Measurements from ENCODE around the gene CDKN2A. TPM values are rescaled to one million over a fixed set of nuclear protein-coding genes. Genes with fewer than 3 reads are reported as not detected.

The CDKN2A gene
- total RNA-seq, 1 experiment from 2014 or later, result 0.57 TPM

- TF ChIP-seq CBFB (CRISPR knock-in tag; IDR thresholded peaks at IDR 0.05; ENCODE audit: low read depth), result no peak
- TF ChIP-seq ZNF138 (CRISPR knock-in tag; conservative IDR thresholded peaks at IDR 0.05), result no peak
- TF ChIP-seq, protein P1, sequence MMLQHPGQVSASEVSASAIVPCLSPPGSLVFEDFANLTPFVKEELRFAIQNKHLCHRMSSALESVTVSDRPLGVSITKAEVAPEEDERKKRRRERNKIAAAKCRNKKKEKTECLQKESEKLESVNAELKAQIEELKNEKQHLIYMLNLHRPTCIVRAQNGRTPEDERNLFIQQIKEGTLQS (CRISPR knock-in tag; conservative IDR thresholded peaks at IDR 0.05), result no peak
- TF ChIP-seq MYBL2 (CRISPR knock-in tag; IDR thresholded peaks at IDR 0.05), result peak; percentile 52; the same call in 1 of the 2 replicates
- no peak for TF ChIP-seq ZNF512 (CRISPR knock-in tag; IDR thresholded peaks at IDR 0.05; ENCODE audit: borderline replicate concordance)
- no peak for TF ChIP-seq CREM (CRISPR knock-in tag; IDR thresholded peaks at IDR 0.05)
- TF ChIP-seq, protein P2, sequence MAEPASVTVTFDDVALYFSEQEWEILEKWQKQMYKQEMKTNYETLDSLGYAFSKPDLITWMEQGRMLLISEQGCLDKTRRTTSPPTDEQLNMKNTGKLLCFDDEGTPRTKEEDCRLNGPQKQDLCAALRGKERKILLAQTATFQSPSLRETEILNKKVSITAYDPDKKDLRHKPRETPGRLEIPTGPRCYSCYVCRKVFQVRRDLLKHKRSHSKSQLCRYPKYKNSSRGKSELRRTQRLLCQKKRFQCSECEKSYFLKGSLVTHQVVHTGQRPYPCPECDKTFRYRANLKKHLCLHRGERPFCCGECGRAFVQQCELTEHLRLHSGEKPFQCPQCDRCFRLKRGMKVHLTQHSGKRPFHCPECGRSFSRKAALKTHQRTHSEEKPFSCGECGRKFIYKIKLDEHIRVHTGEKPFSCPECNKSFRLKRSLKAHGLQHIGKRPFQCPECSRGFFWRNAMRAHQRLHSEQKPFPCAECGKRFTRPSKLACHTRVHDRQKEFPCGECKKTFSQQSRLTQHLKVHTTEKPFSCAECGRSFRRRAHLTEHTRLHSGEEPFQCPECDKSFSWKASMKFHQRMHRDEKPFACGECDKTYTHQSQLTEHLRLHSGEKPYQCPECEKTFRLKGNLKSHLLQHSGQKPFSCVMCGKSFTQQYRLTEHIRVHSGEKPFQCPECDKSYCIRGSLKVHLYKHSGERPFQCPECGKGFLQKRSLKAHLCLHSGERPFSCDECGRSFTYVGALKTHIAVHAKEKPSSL (CRISPR knock-in tag; conservative IDR thresholded peaks at IDR 0.05), result no peak
- TF ChIP-seq HMGA2 (CRISPR knock-in tag; IDR thresholded peaks at IDR 0.05), result no peak
- no peak for TF ChIP-seq NR3C1 (CRISPR knock-in tag; conservative IDR thresholded peaks at IDR 0.05; ENCODE audit: low read depth)
Observed at GRCh38 chr9:21974722-21975409, 19.3 kb downstream of the CDKN2A start (continued).

DNA sequence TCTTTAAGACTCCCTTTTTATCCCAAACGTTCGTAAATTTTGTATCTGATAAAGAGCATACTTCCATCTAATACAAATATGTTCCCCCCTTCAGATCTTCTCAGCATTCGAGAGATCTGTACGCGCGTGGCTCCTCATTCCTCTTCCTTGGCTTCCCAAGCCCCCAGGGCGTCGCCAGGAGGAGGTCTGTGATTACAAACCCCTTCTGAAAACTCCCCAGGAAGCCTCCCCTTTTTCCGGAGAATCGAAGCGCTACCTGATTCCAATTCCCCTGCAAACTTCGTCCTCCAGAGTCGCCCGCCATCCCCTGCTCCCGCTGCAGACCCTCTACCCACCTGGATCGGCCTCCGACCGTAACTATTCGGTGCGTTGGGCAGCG lies 19.9 kb downstream of the CDKN2A start:
- peaks cover 30% of the 10 kb centered on the region for H3K4me1 Mint-ChIP-seq
- POLR2A ChIA-PET, result no interaction called here
- no peaks in the 10 kb centered on the region for H3K9me3 Mint-ChIP-seq
- ATAC-seq (no peak), DNase-seq (ENCODE audit: low spot score) (no peak)
- H3K27ac Mint-ChIP-seq, result peak overlapping the region; percentile 4; the same call in 1 of the 2 replicates
- no peaks in the 10 kb centered on the region for H3K36me3 Mint-ChIP-seq
- CTCF ChIA-PET, result interaction anchor here (1.0 kb wide), 1 partner anchor 34 kb away, joined by 3 read pairs; the partner anchor contains the start of gene CDKN2B
- peak overlapping the region; percentile 63 for H3K4me3 Mint-ChIP-seq
- H3K27me3 Mint-ChIP-seq (ENCODE audit: low read depth), result peaks cover 100% of the 10 kb centered on the region
- TF ChIP-seq, protein P3, sequence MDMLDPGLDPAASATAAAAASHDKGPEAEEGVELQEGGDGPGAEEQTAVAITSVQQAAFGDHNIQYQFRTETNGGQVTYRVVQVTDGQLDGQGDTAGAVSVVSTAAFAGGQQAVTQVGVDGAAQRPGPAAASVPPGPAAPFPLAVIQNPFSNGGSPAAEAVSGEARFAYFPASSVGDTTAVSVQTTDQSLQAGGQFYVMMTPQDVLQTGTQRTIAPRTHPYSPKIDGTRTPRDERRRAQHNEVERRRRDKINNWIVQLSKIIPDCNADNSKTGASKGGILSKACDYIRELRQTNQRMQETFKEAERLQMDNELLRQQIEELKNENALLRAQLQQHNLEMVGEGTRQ (CRISPR knock-in tag; IDR thresholded peaks at IDR 0.05), result no peak
- TF ChIP-seq ZNF532 (CRISPR knock-in tag; IDR thresholded peaks at IDR 0.05; ENCODE audit: borderline replicate concordance) (no peak), JAZF1 (CRISPR knock-in tag; IDR thresholded peaks at IDR 0.05) (no peak), ATF6 (CRISPR knock-in tag; IDR thresholded peaks at IDR 0.05) (no peak), CDX4 (CRISPR knock-in tag; IDR thresholded peaks at IDR 0.05; ENCODE audit: borderline replicate concordance) (no peak), EMX1 (CRISPR knock-in tag; IDR thresholded peaks at IDR 0.05) (no peak), CREB1 (CRISPR knock-in tag; IDR thresholded peaks at IDR 0.05) (no peak), NFATC4 (CRISPR knock-in tag; IDR thresholded peaks at IDR 0.05) (no peak), GRHL2 (CRISPR knock-in tag; IDR thresholded peaks at IDR 0.05; ENCODE audit: insufficient replicate concordance, severe bottlenecking) (no peak), ZNF396 (CRISPR knock-in tag; IDR thresholded peaks at IDR 0.05; ENCODE audit: borderline replicate concordance) (no peak), HMGA2 (CRISPR knock-in tag; IDR thresholded peaks at IDR 0.05) (no peak), SMAD3 (CRISPR knock-in tag; IDR thresholded peaks at IDR 0.05; ENCODE audit: borderline replicate concordance) (no peak), CTCF (IDR thresholded peaks at IDR 0.05) (no peak), ZNF232 (CRISPR knock-in tag; IDR thresholded peaks at IDR 0.05) (no peak)

All from WTC11 (cell line).